GM21723 (cell line): Measurements from ENCODE around the gene COP1.
A peak's percentile ranks its signal among the peaks of the same experiment; 100 is the strongest.
"Not testable (repeated sequence)": the region's sequence is repeated elsewhere in the genome, so short reads cannot be mapped to it uniquely, and the experiment has no call there.

Experiments used
- ATAC-seq: cut with Tn5 transposase; IDR thresholded peaks from one replicate; pipeline ENCODE4 v1.9.1; 2021; ENCODE audit warnings: mild to moderate bottlenecking, moderate library complexity; ENCODE audit not compliant: unreplicated experiment

COP1 gene

DNA sequence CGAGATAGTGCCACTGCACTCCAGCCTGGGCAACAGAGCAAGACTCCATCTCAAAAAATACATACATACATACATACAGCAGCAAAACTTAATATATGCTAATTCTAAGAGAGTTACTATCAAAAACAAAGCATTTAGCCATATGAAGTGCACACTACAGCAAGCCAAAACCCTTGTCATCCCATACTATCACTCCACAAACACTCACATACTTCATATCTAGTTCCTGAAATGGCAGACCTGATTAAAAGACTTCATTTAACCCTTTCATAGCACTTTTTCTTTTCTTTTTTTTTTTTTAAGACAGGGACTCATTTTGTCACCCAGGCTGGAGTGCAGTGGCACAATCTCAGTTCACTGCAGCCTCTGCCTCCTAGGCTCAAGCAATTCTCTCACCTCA is 65.6 kb downstream of the COP1 start:
- ATAC-seq = no peak

DNA sequence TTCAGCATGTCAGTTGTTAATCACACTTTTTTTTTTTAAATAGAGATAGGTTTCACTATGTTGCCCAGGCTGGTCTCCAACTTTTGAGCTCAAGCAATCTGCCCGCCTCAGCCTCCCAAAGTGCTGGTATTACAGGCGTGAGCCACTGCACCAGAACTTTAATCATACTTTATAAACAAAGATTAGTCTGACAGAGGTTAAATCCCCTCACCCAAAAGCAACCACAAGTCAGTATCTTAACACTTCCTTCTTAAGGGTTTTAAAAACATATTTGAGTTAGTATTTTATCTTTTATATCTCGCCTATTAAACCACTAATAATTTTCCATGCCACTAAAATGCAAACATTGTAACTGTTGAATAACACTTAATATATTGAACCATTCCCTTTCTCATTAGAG is 70.2 kb downstream of the COP1 start:
- ATAC-seq = no peak

DNA sequence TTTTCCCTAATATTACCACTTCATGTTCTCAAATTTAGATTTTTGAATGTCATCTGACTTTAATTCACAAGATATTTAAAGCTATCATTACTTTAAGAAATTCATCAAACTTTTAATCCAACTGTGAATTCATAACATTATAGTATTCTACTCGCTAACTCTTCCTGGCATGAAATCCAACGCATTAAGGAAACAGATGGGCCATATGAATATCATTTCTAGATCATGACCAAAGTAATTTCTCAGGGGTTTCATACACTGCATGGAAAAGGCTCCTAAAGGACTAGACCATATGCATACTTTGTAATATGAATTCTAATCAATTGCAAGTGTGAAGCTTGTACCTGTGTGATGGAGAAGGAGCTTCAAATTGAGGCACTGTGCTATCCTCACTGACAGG is 72.4 kb downstream of the COP1 start:
- no peak for ATAC-seq

DNA sequence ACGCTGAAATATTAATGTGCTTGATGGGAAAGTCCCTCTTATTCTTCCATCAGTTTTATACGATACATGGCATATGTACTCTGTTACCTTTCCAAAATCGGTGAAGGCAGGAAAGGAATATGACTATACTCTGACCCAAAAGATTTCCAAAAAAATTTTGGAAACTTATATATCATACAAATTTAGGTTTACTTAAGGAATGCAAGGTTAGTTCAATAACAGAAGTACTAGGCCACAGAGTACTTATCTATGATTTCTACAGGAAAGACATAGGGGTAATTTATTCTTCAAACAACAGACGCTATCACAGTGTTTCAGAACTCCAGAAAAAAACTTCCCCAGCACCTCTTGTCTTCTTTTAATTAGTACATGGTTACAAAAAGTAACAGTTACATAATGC is 84.8 kb downstream of the COP1 start:
- ATAC-seq = no peak

- ATAC-seq = no peak
Measured at GRCh38 chr1:176119549-176119948, 87.5 kb downstream of the COP1 start.

GRCh38 chr1:176118985-176119384 is 88.1 kb downstream of the COP1 start:
- ATAC-seq = no peak

GRCh38 chr1:176111835-176112234 is 95.3 kb downstream of the COP1 start:
- ATAC-seq = no peak

- no peak for ATAC-seq
Measured at GRCh38 chr1:176110203-176110602, 96.9 kb downstream of the COP1 start.

GRCh38 chr1:176102768-176103350 is 104.2 kb downstream of the COP1 start:
- no peak for ATAC-seq

DNA sequence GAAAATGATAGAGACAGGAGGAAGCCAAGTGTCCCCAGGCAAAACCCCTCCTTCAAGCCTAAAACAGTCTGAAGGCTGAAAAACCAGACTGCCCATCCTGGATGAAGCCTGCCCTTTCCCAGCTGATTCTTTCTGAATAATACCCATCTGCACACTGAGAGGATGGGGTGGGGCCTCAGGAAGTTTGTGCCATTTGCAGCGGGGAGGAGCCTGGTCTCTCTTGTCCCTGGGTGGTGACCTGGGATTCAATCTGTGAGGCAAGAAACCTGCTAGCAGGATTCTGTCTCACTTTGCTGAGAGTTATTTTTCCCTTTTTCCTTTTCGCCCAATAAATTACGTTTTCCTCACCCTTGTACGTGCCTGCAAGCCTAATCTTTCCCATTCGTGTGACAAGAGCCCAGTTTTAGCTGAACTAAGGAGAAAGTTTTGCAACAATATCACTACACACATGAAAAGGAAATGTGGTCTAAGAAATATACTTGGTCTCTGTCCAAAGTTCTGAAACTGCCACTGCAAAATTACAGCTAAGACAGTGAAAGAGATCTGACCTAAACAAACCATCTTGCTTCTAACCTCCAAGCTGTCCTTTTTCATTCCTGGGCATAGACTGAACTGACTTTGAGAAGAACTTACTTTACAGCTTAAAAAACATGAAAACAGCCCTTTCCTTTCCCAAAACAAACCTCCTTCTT is 105.0 kb downstream of the COP1 start:
- no peak for ATAC-seq

DNA sequence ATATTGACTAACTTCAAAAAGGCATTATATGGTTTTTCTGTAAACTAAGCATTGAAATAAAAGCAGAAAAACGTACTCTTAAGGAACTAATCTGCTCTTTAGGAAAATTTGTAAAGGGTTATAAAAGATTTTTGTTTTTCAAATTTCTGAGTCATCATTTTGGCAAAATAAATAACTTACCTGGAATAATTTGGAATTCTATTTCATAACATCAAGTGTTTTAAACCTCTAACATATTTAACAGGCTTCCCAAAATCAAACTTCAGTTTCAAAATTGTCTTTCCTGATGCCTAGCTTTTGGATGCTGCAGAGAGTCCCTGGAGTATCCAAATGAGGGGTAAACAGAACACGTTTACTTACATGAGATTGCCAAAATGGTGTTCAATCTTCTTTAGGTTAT is 108.5 kb downstream of the COP1 start:
- no peak for ATAC-seq

DNA sequence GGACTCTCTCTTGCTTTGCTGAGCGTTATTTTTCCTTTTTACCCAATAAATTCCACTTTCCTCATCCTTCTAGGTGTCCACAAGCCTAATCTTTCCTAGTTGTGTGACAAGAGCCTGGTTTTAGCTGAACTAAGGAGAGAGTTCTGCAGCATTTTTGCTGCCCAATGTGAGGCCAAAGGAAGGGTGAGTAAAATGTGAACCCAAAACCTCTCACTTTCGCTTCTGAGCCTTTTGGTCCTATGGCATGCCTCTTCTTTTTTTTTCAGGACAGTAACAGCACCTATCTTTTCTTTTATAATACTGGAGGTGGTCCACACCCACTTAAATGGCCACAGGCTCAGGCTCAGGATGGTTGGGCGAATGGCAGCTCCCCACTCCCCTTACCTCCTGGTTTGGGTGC is 111.1 kb downstream of the COP1 start:
- no peak for ATAC-seq

DNA sequence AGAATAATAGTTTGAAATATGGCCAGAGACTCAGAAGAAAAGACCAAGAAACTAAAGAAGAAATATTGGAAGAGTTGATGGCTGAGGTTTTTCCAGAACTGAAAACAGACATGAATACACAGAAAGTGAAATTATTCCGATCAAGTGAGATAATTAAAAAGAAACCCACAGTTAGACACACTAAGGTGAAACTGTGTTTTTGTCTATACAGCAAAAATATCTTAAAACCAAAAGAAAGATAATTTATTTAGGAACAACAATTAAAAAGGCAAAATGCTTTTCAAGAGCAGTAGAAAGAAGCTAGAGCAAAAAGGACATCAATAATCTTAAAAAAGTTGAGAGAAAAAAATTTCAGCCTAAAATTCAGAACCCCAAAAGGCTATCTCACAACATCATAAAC is 116.3 kb downstream of the COP1 start:
- ATAC-seq = no peak

DNA sequence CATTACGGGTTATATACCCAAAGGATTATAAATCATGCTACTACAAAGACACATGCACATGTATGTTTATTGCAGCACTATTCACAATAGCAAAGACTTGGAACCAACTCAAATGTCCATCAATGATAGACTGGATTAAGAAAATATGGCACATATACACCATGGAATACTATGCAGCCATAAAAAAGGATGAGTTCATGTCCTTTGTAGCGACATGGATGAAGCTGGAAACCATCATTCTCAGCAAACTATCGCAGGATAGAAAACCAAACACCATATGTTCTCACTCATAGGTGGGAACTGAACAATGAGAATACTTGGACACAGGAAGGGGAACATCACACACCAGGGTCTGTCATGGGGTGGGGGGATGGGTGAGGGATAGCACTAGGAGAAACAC is 119.3 kb downstream of the COP1 start:
- ATAC-seq = not testable (repeated sequence)

GRCh38 chr1:176073524-176074157 is 133.4 kb downstream of the COP1 start:
- ATAC-seq = peak; percentile 57

DNA sequence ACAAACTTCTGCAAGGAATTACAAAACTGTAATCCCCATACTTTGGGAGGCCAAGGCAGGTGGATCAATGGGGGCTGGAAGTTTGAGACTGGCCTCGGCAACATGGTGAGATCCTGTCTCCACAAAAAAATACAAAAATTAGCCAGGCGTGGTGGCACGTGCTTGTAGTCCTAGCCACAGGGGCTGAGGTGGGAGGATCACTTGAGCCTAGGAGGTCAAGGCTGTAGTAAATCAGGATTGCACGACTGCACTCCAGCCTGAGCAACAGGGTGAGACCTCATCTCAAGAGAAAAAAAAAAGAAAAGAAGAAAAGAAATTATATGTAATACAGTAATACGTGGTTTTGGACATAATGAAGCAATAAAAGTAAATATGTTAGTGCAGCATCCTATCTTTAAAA is 138.2 kb downstream of the COP1 start:
- no peak for ATAC-seq

- ATAC-seq = no peak
Measured at GRCh38 chr1:176068256-176068655, 138.8 kb downstream of the COP1 start.

DNA sequence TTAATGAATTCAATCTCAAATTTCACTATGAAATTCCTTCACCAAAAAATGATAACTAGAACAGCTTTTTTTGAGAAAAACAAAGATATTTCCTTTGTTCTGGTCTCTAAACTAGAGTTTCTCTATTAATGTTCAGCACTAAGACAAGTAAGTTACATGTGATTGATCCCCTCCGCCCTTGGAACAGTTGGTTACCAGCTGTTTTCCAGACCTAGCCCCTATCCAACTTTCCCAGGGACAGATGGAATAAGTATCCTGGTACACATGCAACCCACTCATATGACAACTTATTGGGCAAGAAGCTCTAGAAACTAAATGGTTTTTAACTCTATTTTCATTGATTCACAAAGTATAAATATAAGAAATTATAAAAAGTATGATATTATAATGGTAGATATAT is 140.4 kb downstream of the COP1 start:
- no peak for ATAC-seq

DNA sequence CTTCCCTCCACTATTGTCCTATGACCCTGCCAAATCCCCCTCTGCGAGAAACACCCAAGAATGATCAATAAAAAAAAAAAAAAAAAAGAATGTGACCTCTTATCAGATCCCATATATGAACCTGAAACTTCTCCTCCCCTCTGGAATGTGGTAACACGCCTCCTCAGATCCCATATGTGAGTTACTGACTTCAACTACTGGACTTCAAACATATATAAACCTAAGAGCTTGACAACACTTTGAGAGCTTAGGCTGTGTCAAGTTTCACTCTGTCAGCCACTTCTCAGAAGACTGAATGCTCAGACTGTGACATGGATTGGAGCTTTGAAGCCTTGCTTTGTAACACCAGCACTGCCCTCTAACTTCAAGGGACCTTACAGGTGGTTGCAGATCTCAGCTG is 148.4 kb downstream of the COP1 start:
- no peak for ATAC-seq

DNA sequence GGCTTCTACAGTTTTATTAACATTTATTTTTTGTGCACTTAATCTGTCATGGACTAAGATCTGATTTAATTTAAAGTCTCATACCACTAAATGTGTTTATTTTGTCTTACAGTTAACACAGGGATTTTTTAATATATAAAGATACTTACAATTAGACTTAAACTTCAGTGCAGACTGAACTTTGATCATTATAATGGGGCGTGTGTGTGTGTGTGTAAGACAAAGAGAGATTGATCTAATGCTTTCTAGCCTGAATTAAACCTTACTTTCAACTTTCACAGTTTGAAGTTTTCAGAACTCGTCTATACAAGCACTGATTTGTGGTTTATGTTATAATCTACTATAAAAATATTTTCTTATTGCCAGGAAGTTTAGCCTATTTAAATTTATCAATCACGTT is 150.8 kb downstream of the COP1 start:
- no peak for ATAC-seq

DNA sequence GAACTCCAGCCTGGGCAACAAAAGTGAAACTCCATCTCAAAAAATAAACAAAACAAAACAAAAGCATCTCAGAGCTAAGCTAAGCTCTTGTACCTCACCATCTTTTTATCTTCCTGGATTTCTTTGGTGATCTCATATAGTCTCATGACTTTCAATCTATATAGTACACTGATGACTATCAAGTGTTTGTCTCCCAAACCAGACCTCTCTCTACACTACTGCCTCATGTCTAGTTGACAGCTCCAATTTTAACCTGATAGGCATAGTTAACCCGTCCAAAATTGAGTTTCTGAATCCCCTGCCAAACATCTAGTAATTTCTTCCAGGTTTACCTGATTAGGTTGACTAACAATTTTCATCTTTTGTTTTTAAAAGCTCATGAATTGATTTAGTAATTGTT is 151.7 kb downstream of the COP1 start:
- no peak for ATAC-seq

DNA sequence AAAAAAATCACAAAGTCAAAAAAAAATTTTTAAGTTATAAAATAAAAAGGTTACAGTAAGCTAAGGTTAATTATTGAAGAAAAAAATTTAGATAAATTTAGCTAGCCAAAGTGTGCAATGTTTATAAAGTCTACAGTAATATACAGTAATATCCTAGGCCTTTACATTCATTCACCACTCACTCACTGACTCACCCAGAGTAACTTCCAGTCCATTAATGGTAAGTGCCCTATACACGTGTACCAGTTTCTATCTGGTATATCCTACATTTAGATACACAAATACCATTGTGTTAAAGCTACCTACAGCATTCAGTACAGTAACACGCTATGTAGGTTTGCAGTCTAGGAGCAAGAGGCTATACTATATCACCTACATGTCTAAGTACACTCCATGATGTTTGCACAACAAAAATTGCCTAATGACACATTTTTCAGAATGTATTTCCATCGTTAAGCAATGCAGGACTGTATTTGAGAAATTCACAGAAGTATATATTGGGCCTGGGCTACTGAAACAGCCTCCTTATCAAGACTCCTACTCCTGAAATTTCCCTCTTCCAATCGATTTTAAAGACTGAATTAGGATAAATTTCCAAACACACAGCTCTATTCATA is 155.1 kb downstream of the COP1 start:
- ATAC-seq = no peak
